ENCODE data around the gene TFIP11.

The TFIP11 gene

DNA sequence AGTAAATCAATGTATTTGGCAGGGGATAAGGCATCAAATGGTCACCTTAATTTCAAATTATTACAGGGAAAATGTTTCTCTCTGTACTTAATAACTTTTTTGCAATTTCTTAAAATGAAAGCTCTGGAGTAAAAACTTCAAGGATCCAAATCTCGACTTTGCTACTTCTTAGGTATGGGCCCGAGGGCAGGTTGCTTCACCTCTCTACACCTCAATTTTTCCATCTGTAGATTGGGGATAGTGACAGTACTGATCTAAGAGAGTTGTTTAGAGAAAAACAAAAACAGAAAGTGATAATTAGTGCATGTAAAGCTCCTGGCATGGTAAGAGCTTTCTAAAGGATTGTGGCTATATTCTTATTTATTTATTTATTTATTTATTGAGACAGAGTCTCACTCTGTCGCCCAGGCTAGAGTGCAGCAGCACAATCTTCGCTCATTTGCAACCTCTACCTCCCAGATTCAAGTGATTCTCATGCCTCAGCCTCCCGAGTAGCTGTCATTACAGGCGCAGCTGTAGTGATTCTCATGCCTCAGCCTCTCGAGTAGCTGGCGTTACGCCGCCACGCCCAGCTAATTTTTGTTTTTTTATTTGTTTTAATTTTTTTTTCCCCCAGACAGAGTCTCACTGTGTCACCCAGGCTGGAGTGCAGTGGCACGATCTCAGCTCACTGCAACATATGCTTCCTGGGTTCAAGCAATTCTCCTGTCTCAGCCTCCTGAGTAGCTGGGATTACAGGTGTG lies 2.3 kb upstream of the TFIP11 start:
- Histone ChIP-seq H4K91ac (ENCODE audit: low read depth, low read length, poor library complexity) (no peak overlapping the region), H3K4ac (ENCODE audit: low read length) (no peak overlapping the region), H3K36me3 (replicated peaks in 1 of 2; ENCODE audit: control insufficient read depth in 2 of 2, insufficient read depth in 2 of 2, low read length in 2 of 2) (peaks cover 5 to 13% of the 10 kb centered on the region in 2 donors), H2AK5ac (ENCODE audit: low read depth, low read length) (no peak overlapping the region), H3K18ac (ENCODE audit: low read length) (no peak overlapping the region), H3K23ac (ENCODE audit: low read depth, low read length, poor library complexity) (no peak overlapping the region), H2BK120ac (ENCODE audit: low read depth, low read length) (no peak overlapping the region), H2AFZ (ENCODE audit: low read length) (no peak overlapping the region), H2BK5ac (ENCODE audit: low read length) (no peak overlapping the region), H2BK15ac (ENCODE audit: low read length) (no peak overlapping the region), H3K27me3 (ENCODE audit: control insufficient read depth in 3 of 3, insufficient read depth in 3 of 3, low read depth in 1 of 3, low read length in 3 of 3) (no peaks in the 10 kb centered on the region), H3K27ac (replicated peaks; ENCODE audit: low read length) (no peak overlapping the region), H3K14ac (ENCODE audit: low read length) (no peak overlapping the region), H3K9me3 (replicated peaks in 1 of 2; ENCODE audit: control insufficient read depth in 2 of 2, insufficient read depth in 1 of 2, low read depth in 1 of 2, low read length in 2 of 2) (no peaks in the 10 kb centered on the region), H3K4me3 (ENCODE audit: low read length in 2 of 2) (no peak overlapping the region), H2BK12ac (ENCODE audit: low read length) (no peak overlapping the region), H3K79me1 (ENCODE audit: low read depth, low read length) (no peaks in the 10 kb centered on the region), H3K9ac (ENCODE audit: low read depth, low read length, poor library complexity) (no peak overlapping the region), H3K4me1 (ENCODE audit: control insufficient read depth in 2 of 2, insufficient read depth in 1 of 2, low read depth in 1 of 2, low read length in 2 of 2) (peaks cover 4 to 7% of the 10 kb centered on the region in 2 donors), H4K8ac (ENCODE audit: low read depth, low read length) (no peak overlapping the region), H3K4me2 (ENCODE audit: insufficient read depth, low read length, poor library complexity, severe bottlenecking) (no peak overlapping the region)
- WGBS, 2 donors (ENCODE audit: extremely low coverage in 2 of 2, insufficient read length in 2 of 2, insufficient replicate concordance in 1 of 2), result no CpG with 5 or more reads among the region's 12 CpGs
- no peak for DNase-seq (ENCODE audit: low spot score)

DNA sequence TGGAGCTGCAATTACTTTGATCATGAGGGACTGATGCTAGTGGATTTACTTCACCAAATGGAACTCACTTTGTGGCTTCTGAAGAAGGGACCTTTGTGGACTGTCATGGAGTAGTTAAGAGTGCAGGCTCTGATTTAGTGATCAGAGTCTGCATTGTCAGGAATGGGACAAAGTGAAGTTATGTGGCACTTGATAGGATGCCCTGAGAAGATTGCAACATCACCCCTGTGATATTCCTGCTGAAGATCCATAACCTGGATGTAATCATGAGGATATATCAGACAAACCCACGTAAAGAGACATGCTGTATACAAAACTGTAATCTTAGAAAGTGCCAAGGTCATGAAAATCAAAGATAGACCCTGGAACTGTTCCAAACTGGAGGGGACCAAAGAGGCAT lies 1.6 kb upstream of the TFIP11 start:
- Histone ChIP-seq H3K27ac (replicated peaks; ENCODE audit: low read length) (no peak overlapping the region), H3K23ac (ENCODE audit: low read depth, low read length, poor library complexity) (no peak overlapping the region), H3K9ac (ENCODE audit: low read depth, low read length, poor library complexity) (no peak overlapping the region), H2BK5ac (ENCODE audit: low read length) (no peak overlapping the region), H3K36me3 (replicated peaks in 1 of 2; ENCODE audit: control insufficient read depth in 2 of 2, insufficient read depth in 2 of 2, low read length in 2 of 2) (peaks cover 10 to 21% of the 10 kb centered on the region in 2 donors), H3K79me1 (ENCODE audit: low read depth, low read length) (no peaks in the 10 kb centered on the region), H4K91ac (ENCODE audit: low read depth, low read length, poor library complexity) (no peak overlapping the region), H3K18ac (ENCODE audit: low read length) (no peak overlapping the region), H2BK12ac (ENCODE audit: low read length) (no peak overlapping the region), H3K4me3 (ENCODE audit: low read length in 2 of 2) (peak overlapping the region in 1 of 2 donors; percentile 95), H3K4me2 (ENCODE audit: insufficient read depth, low read length, poor library complexity, severe bottlenecking) (no peak overlapping the region), H2BK120ac (ENCODE audit: low read depth, low read length) (no peak overlapping the region), H2AFZ (ENCODE audit: low read length) (no peak overlapping the region), H3K4ac (ENCODE audit: low read length) (no peak overlapping the region), H3K9me3 (replicated peaks in 1 of 2; ENCODE audit: control insufficient read depth in 2 of 2, insufficient read depth in 1 of 2, low read depth in 1 of 2, low read length in 2 of 2) (no peaks in the 10 kb centered on the region), H4K8ac (ENCODE audit: low read depth, low read length) (no peak overlapping the region), H3K27me3 (ENCODE audit: control insufficient read depth in 3 of 3, insufficient read depth in 3 of 3, low read depth in 1 of 3, low read length in 3 of 3) (no peaks in the 10 kb centered on the region), H2AK5ac (ENCODE audit: low read depth, low read length) (no peak overlapping the region), H3K4me1 (ENCODE audit: control insufficient read depth in 2 of 2, insufficient read depth in 1 of 2, low read depth in 1 of 2, low read length in 2 of 2) (peaks cover 4 to 7% of the 10 kb centered on the region in 2 donors), H2BK15ac (ENCODE audit: low read length) (no peak overlapping the region), H3K14ac (ENCODE audit: low read length) (no peak overlapping the region)
- DNase-seq (ENCODE audit: low spot score), result no peak
- WGBS, 2 donors (ENCODE audit: extremely low coverage in 2 of 2, insufficient read length in 2 of 2, insufficient replicate concordance in 1 of 2), result no CpG with 5 or more reads among the region's 1 CpG

DNA sequence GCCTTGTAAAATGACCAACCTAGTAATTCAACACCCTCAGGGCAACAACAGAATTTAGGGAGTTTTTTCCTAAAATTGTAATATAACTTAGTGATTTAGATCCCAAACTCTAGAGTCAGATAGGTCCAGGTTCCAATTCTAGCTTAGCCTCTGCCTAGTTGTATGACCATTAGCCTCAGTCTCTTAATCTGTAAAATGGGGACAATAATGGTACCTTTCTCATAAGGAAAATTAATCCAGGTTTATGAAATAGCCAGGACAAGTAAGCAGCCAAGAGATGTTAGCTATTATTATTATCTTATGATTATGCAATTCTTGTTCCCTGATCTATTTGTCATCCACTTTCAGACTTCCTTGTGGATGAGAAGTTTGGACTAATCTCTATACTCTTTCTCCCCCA lies 4.1 kb downstream of the TFIP11 start:
- Histone ChIP-seq H3K4me1 (ENCODE audit: control insufficient read depth in 2 of 2, insufficient read depth in 1 of 2, low read depth in 1 of 2, low read length in 2 of 2) (peaks cover 4 to 7% of the 10 kb centered on the region in 2 donors), H2BK120ac (ENCODE audit: low read depth, low read length) (no peak overlapping the region), H2BK15ac (ENCODE audit: low read length) (no peak overlapping the region), H3K27me3 (ENCODE audit: control insufficient read depth in 3 of 3, insufficient read depth in 3 of 3, low read depth in 1 of 3, low read length in 3 of 3) (no peaks in the 10 kb centered on the region), H3K79me1 (ENCODE audit: low read depth, low read length) (no peaks in the 10 kb centered on the region), H3K36me3 (replicated peaks in 1 of 2; ENCODE audit: control insufficient read depth in 2 of 2, insufficient read depth in 2 of 2, low read length in 2 of 2) (peaks cover 35 to 75% of the 10 kb centered on the region in 2 donors), H3K14ac (ENCODE audit: low read length) (no peak overlapping the region), H2BK12ac (ENCODE audit: low read length) (no peak overlapping the region), H2BK5ac (ENCODE audit: low read length) (no peak overlapping the region), H3K4me2 (ENCODE audit: insufficient read depth, low read length, poor library complexity, severe bottlenecking) (no peak overlapping the region), H3K4me3 (ENCODE audit: low read length in 2 of 2) (no peak overlapping the region), H3K27ac (replicated peaks; ENCODE audit: low read length) (no peak overlapping the region), H2AK5ac (ENCODE audit: low read depth, low read length) (no peak overlapping the region), H3K9me3 (replicated peaks in 1 of 2; ENCODE audit: control insufficient read depth in 2 of 2, insufficient read depth in 1 of 2, low read depth in 1 of 2, low read length in 2 of 2) (no peaks in the 10 kb centered on the region), H3K9ac (ENCODE audit: low read depth, low read length, poor library complexity) (no peak overlapping the region), H2AFZ (ENCODE audit: low read length) (no peak overlapping the region), H4K91ac (ENCODE audit: low read depth, low read length, poor library complexity) (no peak overlapping the region), H4K8ac (ENCODE audit: low read depth, low read length) (no peak overlapping the region), H3K4ac (ENCODE audit: low read length) (no peak overlapping the region), H3K23ac (ENCODE audit: low read depth, low read length, poor library complexity) (no peak overlapping the region), H3K18ac (ENCODE audit: low read length) (no peak overlapping the region)
- DNase-seq (ENCODE audit: low spot score), result no peak

DNA sequence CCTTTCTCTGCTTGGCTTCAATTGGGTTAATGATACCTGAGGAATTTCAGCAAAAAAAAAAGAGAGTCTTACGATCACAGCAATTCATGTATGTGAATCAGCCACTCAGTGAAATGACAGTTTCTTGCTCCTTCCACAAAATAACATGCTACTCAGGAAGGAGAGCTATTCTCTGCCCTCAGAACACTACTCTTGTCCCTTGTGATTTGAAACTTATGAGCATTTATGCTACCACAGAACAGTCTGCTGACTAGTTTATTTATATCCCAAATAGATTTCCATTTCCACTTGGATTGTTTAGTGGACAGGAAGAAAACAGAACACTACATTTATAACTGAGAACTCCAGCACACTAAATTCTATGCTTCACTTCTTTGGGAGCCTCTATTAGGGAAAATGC lies 8.5 kb downstream of the TFIP11 start:
- Histone ChIP-seq H3K4me2 (ENCODE audit: insufficient read depth, low read length, poor library complexity, severe bottlenecking) (no peak overlapping the region), H3K79me1 (ENCODE audit: low read depth, low read length) (peaks cover 3% of the 10 kb centered on the region), H3K4me3 (ENCODE audit: low read length in 2 of 2) (no peak overlapping the region), H3K23ac (ENCODE audit: low read depth, low read length, poor library complexity) (no peak overlapping the region), H2AK5ac (ENCODE audit: low read depth, low read length) (no peak overlapping the region), H4K91ac (ENCODE audit: low read depth, low read length, poor library complexity) (no peak overlapping the region), H2AFZ (ENCODE audit: low read length) (no peak overlapping the region), H4K8ac (ENCODE audit: low read depth, low read length) (no peak overlapping the region), H3K27ac (replicated peaks; ENCODE audit: low read length) (no peak overlapping the region), H3K4me1 (ENCODE audit: control insufficient read depth in 2 of 2, insufficient read depth in 1 of 2, low read depth in 1 of 2, low read length in 2 of 2) (peaks cover 0 to 5% of the 10 kb centered on the region in 2 donors), H3K9ac (ENCODE audit: low read depth, low read length, poor library complexity) (no peak overlapping the region), H3K18ac (ENCODE audit: low read length) (no peak overlapping the region), H2BK120ac (ENCODE audit: low read depth, low read length) (no peak overlapping the region), H3K36me3 (replicated peaks in 1 of 2; ENCODE audit: control insufficient read depth in 2 of 2, insufficient read depth in 2 of 2, low read length in 2 of 2) (peaks cover 46 to 97% of the 10 kb centered on the region in 2 donors), H3K4ac (ENCODE audit: low read length) (no peak overlapping the region), H2BK12ac (ENCODE audit: low read length) (no peak overlapping the region), H2BK15ac (ENCODE audit: low read length) (no peak overlapping the region), H3K9me3 (replicated peaks in 1 of 2; ENCODE audit: control insufficient read depth in 2 of 2, insufficient read depth in 1 of 2, low read depth in 1 of 2, low read length in 2 of 2) (peaks cover 0 to 2% of the 10 kb centered on the region in 2 donors), H2BK5ac (ENCODE audit: low read length) (no peak overlapping the region), H3K14ac (ENCODE audit: low read length) (no peak overlapping the region), H3K27me3 (ENCODE audit: control insufficient read depth in 3 of 3, insufficient read depth in 3 of 3, low read depth in 1 of 3, low read length in 3 of 3) (no peaks in the 10 kb centered on the region)
- no CpG with 5 or more reads among the region's 1 CpG for WGBS, 2 donors (ENCODE audit: extremely low coverage in 2 of 2, insufficient read length in 2 of 2, insufficient replicate concordance in 1 of 2)
- DNase-seq (ENCODE audit: low spot score), result no peak

All from neuronal stem cell (in vitro differentiated cells).